HG02970 (cell line): ENCODE results near the gene DPEP2.
"Not testable (repeated sequence)": the region's sequence is repeated elsewhere in the genome, so short reads cannot be mapped to it uniquely, and the experiment has no call there.

Experiments
- ATAC-seq: cut with Tn5 transposase; IDR thresholded peaks from one replicate; pipeline ENCODE4 v1.9.1; 2021; ENCODE audit warnings: mild to moderate bottlenecking, moderate library complexity, moderate number of reproducible peaks; ENCODE audit not compliant: unreplicated experiment, low FRiP score

DPEP2 gene, protein sequence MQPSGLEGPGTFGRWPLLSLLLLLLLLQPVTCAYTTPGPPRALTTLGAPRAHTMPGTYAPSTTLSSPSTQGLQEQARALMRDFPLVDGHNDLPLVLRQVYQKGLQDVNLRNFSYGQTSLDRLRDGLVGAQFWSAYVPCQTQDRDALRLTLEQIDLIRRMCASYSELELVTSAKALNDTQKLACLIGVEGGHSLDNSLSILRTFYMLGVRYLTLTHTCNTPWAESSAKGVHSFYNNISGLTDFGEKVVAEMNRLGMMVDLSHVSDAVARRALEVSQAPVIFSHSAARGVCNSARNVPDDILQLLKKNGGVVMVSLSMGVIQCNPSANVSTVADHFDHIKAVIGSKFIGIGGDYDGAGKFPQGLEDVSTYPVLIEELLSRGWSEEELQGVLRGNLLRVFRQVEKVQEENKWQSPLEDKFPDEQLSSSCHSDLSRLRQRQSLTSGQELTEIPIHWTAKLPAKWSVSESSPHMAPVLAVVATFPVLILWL

DNA sequence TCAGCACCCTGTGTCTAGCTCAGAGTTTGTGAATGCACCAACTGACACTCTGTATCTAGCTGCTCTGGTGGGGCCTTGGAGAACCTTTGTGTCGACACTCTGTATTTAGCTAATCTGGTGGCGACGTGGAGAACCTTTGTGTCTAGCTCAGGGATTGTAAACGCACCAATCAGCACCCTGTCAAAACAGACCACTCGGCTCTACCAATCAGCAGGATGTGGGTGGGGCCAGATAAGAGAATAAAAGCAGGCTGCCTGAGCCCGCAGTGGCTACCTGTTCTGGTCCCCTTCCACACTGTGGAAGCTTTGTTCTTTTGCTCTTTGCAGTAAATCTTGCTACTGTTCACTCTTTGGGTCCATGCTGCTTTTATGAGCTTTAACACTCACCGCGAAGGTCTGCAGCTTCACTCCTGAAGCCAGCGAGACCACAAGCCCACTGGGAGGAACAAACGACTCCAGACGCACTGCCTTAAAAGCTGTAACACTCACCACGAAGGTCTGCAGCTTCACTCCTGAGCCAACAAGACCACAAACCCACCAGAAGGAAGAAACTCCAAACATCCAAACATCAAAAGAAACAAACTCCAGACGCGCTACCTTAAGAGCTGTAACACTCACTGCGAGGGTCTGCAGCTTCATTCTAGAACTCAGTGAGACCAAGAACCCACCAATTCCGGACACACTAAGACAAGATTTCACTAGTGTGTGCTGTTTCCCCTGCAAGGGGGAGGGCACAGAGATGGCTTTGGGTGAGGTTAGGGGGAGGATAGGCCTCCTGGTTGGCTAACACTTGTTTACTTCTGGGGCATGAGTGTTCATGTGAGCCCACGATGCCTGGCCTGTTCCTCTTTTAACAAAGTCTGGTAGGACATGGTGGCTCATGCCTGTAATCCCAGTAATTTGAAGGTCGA is at the start of gene DPEP2:
Gene DPEP2, minus strand, starts transcription at position 706 of the 910 bp plus-strand sequence. CDS start 6,272 bp downstream, outside the sequence.
- not testable (repeated sequence) for ATAC-seq

DNA sequence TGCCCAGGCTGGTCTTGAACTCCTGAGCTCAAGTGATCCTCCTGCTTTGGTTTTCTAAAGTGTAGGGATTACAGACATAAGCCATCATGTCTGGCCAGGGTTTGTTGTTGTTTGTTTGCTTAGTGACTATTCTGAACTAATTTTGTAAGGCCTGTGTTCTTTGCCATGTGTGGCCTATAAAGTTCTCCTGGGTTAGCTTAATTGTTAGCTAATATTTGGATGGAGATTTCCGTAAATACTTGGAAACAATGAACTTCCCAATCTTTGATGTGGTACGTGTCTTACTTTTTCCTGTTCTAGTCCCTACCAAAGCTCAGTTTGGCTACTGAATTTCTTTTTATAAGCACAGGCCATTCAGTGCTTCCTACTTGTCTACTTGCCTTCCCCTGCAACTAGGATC is 48.7 kb upstream of the DPEP2 start:
- no peak for ATAC-seq

DNA sequence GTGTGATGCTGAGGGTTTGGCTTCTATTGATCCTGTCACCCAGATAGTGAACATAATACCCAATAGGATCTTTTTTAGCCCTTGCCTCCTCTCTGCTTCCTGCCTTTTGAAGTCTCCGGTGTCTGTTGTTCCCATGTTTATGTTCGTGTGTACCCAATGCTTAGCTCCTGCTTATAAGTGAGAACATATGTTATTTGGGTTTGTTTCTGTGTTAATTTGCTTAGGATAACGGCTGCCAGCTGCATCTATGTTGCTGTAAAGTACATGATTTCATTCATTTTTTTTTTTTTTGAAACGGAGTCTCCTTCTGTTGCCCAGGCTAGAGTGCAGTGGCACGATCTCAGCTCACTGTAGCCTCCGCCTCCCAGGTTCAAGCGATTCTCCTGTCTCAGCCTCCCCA is 46.8 kb upstream of the DPEP2 start:
- no peak for ATAC-seq

DNA sequence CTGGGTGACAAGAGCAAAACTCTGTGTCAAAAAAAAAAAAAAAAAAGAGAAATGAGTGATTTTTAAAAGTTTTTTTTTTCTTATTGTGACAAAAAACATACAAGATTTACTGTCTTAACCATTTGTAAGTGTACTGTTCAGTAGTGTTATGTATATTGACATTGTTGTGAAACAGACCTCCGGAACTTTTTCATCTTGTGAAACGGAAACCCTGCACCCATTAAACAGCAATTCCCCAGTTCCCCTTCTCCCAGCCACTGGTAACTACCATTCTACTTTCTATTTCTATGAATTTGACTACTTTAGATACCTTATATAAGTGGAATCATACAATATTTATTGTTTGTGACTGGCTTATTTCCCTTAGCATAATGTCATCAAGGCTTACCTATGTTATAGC is 42.5 kb upstream of the DPEP2 start:
- ATAC-seq = no peak

DNA sequence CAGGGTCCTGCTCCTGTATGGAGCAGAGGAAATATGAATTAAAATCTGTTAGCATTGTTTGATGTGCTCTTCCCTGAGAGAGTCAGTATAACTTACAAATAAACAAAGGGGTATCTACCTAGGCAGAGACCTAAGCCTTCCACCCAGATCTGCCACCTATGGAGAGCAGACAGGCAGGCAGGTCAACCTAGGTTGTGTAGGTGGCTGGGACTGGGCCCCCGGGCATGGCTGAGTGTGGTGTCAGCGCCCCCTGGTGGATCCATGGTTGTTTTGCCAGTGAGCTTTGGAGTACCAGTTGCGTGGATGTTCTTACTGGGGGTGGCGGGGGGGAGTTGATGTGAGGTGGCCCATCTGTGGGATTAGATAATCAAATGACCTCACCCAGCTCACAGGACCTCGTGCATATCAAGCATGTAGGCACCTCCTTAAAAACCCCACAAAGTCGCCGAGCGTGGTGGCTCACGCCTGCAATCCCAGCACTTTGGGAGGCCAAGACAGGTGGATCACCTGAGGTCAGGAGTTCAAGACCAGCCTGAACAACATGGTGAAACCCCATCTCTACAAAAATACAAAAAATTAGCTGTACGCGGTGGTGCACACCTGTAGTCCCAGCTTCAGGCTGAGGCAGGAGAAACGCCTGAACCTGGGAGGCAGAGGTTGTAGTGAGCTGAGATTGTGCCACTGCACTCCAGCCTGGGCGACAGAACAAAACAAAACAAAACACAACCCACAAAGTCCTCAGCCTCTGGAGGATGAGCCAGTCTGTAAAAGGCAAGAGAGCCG is 41.4 kb upstream of the DPEP2 start:
- ATAC-seq = no peak

DNA sequence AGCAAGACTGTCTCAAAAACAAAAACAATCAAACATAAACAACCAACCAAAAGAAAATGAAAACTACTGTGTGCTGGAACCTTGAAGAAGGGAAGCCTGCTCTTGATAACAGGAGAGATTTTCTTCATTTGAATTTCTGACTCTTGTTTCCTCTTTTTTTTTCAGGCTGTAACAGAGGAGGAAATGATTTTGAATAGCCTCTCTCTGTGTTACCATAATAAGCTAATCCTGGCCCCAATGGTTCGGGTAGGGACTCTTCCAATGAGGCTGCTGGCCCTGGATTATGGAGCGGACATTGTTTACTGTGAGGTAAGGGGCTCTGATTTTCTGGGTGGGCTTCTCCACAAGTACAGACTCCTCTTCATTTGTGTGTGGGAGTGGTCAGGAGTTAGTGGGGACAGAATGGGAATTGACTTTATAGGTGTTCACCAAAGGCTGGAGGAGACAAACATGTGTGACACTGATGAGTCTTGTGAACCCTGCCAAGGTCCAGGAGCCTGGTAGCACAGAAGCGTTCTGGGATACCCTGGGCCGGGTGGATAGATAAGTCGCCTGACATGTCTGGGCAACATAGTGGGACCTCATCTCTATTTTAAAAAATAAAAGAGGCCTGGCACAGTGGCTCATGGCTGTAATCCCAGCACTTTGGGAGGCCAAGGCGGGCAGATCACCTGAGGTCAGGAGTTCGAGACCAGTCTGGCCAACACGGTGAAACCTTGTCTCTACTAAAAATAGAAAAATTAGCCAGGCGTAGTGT is 38.7 kb upstream of the DPEP2 start:
- ATAC-seq = no peak

DNA sequence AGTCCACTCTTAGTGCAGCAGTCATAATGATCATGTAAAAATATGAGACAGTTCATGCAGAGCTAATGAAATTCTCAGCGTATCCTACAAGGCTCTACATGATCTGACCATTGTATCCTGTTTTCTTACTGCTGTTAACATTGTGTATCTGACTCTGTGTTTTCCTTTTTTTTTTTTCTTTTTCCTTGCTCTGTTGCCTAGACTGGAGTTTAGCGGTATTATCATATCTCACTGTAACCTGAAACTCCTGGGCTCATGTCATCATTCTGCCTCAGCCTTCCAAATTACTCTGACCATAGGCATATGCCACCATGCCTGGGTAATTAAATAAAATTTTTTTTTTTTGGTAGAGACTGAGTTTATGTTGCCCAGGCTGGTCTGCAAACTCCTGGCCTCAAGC is 35.9 kb upstream of the DPEP2 start:
- ATAC-seq = no peak

DNA sequence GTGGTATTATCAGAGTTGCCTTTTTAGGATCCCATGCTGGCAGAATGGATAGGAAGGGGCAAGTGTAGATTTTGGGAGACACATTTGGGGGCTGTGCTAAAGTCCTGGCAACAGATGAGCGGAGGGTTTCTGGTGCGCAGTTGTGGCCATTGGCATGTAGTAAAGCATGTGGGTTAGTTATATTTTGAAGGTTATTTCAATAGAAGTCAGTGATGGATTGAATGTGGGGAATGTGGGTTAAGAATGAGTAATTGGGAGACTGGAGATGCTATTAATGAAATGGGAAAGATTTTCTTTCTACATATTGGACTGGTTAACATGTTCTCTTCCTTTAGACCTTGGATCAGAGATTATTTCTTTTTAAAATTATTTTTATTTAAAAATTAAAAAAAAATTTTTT is 33.8 kb upstream of the DPEP2 start:
- ATAC-seq = no peak

DNA sequence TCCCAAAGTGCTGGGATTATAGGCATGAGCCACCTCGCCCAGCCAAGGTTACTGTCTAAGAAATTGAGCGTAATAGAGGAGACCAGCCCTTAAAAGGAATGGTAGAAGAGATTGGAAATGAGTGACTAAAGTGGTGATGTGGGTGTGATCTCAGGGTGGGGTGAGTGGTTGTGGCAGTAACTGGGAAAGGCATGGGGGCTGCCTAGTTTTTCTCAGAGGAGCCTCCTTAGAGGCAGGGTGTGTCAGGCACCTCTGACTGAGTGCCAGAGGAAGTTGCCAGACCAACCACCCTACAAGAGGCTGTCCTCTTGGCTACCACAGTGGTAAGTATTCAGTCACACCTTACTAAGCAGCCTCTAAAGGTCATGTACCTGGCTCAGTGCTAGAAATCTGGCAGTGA is 32.7 kb upstream of the DPEP2 start:
- ATAC-seq = no peak

DNA sequence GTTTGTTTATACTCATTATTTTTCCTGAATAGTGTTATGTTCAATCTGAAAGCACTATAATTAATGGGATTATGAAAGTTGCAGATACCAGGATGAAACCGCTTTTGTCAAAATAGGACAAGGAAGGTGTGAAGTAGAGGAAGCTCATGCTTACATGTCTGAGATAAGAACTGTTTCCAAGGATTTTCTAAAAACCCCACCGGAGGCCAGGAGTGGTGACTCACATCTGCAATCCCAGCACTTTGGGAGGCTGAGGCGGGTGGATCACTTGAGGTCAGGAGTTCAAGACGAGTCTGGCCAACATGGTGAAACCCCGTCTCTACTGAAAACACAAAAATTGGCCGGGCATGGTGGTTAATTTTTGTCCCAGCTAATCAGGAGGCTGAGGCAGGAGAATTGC is 30.8 kb upstream of the DPEP2 start:
- ATAC-seq = not testable (repeated sequence)

DNA sequence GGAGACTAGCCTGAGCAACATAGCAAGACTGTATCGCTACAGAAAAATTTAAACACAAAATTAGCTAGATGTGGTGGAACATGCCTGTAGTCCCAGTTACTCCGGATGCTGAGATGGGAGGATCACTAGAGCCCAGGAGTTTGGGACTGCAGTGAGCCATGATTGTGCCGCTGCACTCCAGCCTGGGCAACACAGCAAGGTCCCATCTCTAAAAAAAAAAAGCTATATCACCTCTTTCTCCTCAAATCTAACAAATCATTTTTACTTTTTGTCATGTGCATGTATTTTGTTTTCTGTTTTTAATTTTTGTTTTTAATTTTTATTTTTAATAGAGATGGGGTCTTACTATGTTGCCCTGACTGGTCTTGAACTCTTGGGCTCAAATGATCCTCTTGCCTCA is 29.7 kb upstream of the DPEP2 start:
- ATAC-seq = no peak

DNA sequence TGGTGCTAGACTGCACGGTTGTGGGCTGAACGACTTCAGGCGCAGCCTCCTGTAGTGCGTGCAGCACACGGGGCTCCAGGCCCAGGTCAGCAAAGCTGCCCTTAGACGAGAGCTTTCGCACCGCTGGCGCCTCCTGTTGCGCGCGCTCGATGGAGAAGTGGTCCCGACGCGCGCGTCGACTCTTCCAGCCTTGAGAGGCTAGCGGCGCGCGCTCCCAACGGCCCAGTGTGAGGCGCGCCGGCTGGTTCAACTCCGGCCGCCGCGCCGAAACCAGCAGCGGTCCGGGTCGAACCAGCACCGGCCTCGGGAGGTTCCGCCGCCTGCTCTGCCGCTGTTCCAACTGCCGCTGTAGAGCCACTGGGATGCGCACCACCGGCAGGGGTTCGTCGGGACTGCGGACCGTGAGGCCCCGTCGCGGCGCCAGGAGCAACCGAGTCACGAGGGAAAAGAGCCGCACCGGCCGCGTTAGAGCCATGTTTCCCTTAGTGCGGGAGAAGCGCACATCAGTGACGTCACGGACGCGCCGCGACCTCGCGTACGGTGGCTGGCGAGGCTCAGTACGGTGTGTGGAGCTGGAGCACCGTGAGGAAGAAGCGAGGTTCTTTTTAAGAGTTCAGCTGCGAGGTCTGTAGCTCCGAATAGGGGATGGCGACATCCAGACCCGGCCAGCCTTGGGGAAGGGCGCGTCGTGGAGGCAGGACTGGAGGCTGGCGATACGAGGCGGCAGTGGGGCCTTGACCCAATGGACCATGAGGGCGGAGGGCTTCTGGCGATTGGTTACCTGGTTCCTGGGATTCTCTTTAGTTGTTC is 23.6 kb upstream of the DPEP2 start, which contains the start of the genes DDX28 and DUS2:
Gene DDX28, minus strand, starts transcription at position 505 of the 810 bp plus-strand sequence. Its CDS starts 30 bp downstream, at position 475.
Gene DUS2, plus strand, starts transcription at position 557 of the 810 bp plus-strand sequence. CDS start 14,740 bp downstream, outside the sequence.
- peak; percentile 88 for ATAC-seq

DNA sequence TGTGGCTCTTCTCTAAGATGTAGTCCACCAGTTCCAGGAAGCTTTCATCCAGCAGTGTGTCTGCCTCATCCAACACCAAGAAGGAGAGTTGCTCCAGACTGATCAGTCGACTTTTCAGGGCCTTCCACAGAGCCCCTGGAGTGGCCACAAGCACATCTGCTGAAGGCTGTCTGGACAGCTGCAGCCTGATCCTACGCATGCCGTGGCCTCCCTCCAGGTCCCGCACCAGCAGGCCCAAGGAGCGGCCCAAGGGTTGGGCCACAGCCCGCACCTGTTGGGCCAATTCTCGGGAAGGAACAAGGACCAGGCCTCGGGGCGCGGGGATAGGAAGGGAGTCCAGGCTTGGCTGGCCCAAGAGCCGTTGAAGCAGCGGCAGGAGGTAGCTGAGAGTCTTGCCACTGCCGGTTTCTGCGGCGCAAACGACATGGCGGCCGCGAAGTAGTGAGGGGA is 23.0 kb upstream of the DPEP2 start:
- no peak for ATAC-seq

DNA sequence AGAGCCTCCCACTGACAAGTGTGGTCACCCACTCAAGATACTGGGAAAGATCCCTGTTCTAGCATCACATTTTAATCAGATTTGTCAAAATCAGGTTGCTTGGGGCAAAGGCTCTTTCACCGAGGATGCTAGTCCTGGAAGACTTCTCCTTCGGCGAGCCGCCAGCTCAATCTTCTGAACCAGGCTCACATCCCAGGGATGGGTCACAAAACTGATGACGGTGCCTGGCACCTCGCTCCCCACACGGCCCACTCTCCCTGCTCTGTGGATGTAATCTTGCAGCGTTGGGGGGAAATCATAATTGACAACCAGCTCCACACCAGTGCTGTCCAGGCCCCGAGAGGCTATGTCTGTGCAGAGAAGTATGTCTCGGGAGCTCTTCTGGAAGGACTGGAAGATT is 22.2 kb upstream of the DPEP2 start:
- no peak for ATAC-seq

DNA sequence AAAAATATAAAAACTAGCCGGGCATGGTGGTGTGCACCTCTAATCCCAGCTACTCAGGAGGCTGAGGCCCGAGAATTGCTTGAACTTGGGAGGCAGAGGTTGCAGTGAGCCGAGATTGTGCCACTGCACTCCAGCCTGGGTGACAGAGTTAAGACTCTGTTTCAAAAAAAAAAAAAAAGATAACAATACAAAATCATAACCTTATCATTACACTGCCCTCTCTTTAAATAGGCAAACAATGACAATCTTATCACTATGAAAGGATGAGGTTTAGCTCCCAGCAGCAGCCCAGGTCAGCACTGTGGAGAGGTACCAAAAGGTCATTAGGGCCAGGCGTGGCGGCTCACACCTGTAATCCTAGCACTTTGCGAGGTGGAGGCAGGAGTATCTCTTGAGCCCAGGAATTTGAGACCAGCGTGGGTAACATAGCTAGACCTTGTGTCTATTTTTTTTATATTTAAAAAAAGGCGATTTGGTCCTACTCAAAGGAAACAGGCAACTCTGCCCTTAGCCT is 19.9 kb upstream of the DPEP2 start:
- no peak for ATAC-seq

DNA sequence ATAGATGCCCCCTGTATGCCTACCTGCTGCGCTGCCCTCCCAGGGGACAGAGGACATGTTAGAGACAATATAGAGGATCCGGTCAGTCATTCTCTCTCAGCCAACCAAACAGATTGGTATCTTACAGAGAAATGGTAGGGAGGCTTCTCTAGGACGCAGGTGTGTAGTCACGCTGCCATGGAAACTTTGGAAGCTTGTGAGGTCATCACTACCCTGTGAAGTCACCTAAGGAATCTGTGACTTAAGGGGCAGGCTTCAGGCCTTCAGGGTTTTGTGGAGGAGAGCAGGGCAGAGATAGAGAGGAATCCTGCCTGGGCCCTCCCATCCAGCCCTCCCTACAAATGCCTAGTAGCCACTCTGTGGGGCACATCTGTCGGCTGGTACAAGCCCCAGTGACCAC is 16.4 kb upstream of the DPEP2 start, which contains the start of gene DPEP2NB:
Gene DPEP2NB, minus strand, starts transcription at position 231 of the 400 bp plus-strand sequence. Its CDS starts 141 bp downstream, at position 90.
- no peak for ATAC-seq

DNA sequence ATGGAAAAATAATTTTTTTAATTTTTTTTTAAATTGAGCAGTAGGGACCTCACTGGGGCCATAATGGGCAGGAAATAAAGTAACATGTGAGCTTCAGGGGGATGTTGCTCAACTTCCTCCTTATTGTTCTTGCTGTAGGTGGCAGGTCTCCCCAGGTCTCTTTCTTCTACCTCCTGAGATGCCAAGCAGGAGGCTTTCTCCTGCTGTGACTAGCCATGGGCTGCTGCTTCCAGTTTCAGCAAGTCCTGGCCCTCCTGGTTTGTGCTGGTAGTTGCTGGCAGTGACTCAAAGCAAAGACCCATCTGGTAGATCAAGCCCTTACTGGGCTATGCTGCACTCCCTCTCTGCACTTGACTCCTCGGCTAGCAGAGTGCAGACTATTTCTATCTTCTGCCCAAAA is 14.2 kb upstream of the DPEP2 start:
- no peak for ATAC-seq

DNA sequence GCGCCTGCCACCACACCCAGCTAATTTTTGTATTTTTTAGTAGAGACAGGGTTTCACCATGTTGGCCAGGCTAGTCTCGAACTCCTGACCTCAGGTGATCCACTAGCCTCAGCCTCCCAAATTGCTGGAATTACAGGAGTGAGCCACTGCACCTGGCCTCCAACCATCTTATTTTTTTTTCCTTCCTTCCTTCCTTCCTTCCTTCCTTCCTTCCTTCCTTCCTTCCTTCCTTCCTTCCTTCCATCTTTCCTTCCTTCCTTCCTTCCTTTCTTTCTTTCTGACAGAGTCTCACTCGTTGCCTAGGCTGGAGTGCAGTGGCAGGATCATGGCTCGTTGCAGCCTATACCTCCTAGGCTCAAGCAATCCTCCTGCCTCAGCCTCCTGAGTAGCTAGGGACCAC is 10.6 kb upstream of the DPEP2 start:
- not testable (repeated sequence) for ATAC-seq
